GM10266 (cell line): Measurements from ENCODE around the gene REXO1.
A peak's percentile ranks its signal among the peaks of the same experiment; 100 is the strongest.

Experiments used
- DNase-seq: peaks from one replicate; pipeline ENCODE4 v3.0.0; 2012; ENCODE audit errors: extremely low spot score
- TF ChIP-seq, protein P1 (sequence below): IDR thresholded peaks from 2 replicates; pipeline ENCODE4 v1.5.1; 2012; ENCODE audit warnings: mild to moderate bottlenecking, low read depth; ENCODE audit not compliant: control insufficient read depth, insufficient read depth; ENCODE audit errors: missing control alignments

Gene REXO1

DNA sequence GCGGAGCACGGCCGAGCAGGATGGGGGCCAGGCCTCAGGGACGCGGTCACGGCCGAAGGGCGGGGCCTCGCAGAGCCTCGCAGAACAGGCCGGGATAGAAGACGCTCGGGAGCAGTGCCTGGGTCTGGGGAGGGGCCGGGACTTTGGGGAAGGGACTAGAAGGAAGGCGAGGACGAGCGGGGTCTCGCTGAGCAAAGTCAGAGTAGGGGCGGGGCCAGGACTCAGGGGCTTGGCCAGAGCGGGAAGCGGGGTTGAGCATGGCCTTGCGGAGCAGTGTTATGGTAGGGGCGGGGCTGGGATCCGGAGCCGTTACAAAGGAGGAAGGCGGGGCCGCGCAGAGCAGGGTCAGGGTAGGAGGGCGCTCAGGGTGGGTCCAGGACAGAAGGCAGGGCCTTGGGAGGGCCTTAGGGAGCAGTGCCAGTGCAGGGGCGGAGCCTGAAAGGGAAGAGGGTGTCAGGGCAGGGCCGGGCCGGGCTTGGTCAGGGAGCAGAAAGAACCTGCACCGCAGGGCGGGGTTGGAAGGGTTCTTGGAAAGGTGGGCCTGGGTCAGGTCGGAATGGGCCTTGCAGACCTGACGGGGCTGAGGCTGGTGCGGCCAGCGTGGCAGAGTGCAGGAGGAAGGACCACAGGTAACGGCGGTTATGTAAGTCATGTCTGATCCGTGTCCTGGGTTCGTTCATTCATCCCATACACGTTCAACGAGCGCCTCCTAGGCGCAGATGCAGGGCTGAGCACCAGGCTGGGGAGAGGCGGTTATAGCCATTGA is 35.7 kb downstream of the REXO1 start:
- TF ChIP-seq, protein P1, sequence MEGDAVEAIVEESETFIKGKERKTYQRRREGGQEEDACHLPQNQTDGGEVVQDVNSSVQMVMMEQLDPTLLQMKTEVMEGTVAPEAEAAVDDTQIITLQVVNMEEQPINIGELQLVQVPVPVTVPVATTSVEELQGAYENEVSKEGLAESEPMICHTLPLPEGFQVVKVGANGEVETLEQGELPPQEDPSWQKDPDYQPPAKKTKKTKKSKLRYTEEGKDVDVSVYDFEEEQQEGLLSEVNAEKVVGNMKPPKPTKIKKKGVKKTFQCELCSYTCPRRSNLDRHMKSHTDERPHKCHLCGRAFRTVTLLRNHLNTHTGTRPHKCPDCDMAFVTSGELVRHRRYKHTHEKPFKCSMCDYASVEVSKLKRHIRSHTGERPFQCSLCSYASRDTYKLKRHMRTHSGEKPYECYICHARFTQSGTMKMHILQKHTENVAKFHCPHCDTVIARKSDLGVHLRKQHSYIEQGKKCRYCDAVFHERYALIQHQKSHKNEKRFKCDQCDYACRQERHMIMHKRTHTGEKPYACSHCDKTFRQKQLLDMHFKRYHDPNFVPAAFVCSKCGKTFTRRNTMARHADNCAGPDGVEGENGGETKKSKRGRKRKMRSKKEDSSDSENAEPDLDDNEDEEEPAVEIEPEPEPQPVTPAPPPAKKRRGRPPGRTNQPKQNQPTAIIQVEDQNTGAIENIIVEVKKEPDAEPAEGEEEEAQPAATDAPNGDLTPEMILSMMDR = peak; percentile 77
- DNase-seq = peak; percentile 97

DNA sequence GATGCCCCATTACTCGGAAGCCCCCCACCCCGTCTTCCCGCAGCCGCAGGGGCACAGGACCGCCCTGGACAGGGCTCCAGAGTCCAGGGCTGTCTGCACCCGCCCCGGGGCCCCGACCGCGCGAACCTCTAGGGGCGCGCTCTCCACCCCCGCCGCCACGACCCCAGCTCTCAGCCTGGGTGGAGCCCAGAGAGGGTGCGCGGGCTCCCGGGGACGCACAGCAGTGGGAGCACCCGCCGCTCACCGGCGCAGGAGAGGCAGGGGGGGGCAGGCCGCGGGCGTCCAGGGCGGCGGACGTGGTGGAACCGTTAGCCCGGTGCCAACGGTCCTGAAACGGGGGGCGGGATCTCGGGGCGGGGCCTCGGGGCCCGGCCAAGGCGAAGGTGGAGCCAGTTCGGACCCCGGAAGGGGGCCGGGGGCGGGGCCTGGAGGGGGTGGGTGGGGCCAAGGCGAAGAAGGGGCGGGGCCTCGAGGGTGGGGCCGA is 36.3 kb downstream of the REXO1 start, which contains the start of gene ATP8B3:
ATP8B3 (minus strand) TSS at position 335 of the 484 bp plus-strand sequence. CDS start 540 bp downstream, outside the sequence.
- TF ChIP-seq, protein P1 = no peak
- DNase-seq = peak; percentile 100

DNA sequence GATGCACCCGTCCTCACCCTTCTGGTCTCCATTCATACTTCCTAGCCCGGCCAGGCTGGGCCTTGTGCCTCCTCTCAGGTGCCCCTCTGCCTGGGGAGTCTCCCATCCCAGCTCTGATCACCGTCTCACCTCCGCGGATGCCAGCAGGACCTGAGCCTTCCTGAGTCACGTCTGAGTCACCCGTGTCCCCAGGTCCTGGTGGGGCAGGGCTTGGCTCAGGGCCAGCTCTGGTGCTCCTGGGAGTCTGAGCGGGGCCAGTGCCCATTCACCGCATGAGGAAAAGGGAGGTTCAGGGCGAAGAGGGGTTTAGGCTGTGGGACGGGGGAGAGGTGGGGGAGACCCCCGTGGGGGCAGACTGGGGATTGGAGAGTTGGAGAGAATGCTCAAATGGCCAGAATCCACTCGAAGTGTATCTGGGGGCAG is 36.8 kb downstream of the REXO1 start:
- TF ChIP-seq, protein P1 = no peak
- DNase-seq = no peak

DNA sequence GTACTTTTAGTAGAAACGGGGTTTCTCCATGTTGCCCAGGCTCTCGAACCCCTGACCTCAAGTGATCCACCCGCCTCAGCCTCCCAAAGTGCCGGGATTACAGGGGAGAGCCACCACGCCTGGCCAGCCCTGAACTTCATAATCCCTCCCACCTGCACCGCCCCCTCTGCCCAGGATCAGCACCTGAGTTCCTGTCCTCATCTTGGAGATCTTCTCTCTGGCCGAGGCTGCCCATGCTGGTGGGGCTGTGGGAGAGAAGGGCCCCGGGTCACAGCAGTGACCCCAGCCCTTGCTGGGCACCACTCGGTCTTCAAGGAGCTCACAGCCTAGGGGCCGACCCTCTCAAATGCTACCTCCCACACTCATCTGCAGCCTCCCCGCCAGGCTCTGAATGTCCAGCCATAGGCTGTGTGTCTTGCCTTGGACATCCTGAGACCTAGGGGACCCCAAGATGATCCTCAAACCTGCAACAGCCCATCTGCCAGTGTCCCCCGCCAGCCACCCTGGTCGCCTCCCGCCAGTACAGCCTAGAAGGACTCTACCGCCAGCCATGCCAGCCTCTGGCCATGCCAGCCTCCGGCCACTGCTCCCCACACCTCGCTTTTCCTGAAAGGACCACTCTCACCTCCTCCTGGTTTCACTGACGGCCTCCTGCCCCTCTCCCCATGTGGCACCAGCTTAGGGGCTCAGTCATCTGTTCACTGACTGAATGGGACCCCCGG is 37.7 kb downstream of the REXO1 start:
- TF ChIP-seq, protein P1 = no peak

DNA sequence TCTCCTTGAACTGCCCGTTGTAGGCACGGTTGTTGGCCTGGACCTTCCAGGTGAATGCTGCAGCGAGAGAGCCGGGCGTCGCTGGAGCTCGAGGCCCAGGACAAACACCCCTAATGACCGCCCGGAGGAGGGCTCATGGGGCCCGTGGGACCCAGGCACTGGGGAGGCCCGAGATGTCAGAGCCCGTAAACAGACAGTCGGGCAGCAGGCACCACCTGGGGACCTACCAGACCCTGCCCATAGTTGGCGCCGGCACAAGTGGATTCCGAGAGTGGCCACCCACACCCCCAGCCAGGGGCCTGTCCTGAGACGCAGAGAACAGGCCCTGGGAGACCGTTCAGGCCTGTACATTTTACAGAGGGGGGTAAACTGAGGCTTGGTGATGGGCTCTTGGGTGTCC is 38.6 kb downstream of the REXO1 start:
- TF ChIP-seq, protein P1 = no peak

More for the DNA sequence above, 37.7 kb downstream of the REXO1 start:
- DNase-seq = no peak

DNA sequence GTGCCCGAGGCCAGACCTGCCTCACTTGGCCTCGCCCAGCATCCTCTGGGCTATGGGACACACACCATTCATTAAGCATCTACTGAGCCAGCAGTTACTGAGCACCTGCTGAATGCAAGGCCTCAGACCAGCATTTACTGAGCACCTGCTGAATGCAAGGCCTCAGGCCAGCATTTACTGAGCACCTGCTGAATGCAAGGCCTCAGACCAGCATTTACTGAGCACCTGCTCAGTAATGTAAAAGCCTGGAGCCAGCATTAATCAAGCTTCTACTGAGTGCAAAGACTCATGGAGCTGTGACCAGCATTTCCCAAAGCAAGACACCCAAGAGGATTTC is 39.9 kb downstream of the REXO1 start:
- no peak for DNase-seq
- TF ChIP-seq, protein P1 = no peak

More for the DNA sequence above, 38.6 kb downstream of the REXO1 start:
- DNase-seq = no peak
